Cortex of kidney (tissue), 1 donor: Measurements from ENCODE around the gene SIK1.
"Not testable (repeated sequence)": the region's sequence is repeated elsewhere in the genome, so short reads cannot be mapped to it uniquely, and the experiment has no call there.

Experiments used
- DNase-seq: peaks from one replicate; lab custom pipeline; 2025; lab: John Stamatoyannopoulos, UW

SIK1 gene

GRCh38 chr21:43396788-43397438 is 30.0 kb downstream of the SIK1 start:
- DNase-seq = not testable (repeated sequence)

DNA sequence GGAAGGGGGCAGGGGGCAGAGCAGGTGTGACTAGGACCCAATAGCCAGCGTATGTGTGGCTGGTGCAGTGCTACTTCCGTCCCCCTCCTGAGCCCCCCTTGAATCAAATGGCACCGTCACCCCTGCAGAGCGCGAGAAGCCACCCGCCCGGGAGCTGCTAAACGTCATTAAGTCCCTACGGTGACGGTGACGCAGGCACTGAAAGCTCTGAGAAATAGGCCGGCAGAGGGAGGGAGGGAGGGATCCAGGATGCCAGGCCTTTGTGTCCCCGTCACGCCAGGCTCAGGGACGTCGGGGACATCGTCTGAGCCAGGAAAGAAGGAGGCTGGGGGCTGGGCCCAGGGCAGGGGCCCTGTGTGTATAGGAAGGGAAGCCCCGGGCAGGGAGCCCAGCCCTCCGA is 43.6 kb downstream of the SIK1 start:
- DNase-seq = not testable (repeated sequence)

- DNase-seq = not testable (repeated sequence)
These were observed 44.0 kb downstream of the SIK1 start for GRCh38 chr21:43382902-43383301.

GRCh38 chr21:43380852-43381533 is 45.9 kb downstream of the SIK1 start:
- not testable (repeated sequence) for DNase-seq

DNA sequence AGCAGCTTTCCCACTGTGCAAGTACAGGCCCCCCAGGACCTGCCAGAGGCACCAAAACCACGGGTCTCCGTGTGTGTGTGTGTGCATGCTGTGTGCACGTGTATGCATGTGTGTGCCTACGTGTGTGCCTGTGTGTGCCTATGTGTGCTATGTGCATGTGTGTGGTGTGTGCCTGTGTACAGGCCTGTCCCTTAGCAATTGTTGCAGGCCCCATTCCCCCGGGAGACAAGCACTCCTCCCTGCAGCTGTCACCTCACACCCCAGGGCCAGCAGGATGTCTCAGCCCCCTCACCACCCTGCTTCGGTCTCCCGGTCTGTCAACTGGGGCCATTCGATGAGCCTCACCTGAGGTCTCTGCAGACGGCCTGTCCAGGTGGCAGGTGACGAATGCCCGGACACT is 46.6 kb downstream of the SIK1 start:
- DNase-seq = not testable (repeated sequence)

GRCh38 chr21:43379626-43380122 is 47.3 kb downstream of the SIK1 start:
- not testable (repeated sequence) for DNase-seq

DNA sequence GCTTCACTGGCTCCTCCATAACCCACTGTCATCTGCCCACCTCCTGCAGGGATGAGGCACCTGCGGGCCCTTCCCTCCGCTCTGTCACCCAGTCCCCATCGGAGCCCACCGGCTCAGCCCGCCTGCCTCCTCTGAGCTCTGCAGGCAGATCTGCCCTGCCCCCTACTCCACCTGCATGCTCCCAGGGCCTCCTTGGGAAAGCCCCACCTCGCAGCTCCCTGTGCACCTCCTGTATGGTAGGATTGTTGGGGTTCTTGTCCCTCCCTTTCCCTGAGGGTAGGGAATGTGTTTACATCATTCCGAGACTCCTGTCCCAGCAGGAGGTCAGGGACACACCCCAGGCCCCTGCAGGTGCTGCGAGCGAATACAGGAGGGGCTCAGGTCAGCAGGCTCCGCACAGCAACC is 50.5 kb downstream of the SIK1 start:
- no peak for DNase-seq

- DNase-seq = no peak
These were observed 51.0 kb downstream of the SIK1 start for GRCh38 chr21:43375837-43376477.

DNA sequence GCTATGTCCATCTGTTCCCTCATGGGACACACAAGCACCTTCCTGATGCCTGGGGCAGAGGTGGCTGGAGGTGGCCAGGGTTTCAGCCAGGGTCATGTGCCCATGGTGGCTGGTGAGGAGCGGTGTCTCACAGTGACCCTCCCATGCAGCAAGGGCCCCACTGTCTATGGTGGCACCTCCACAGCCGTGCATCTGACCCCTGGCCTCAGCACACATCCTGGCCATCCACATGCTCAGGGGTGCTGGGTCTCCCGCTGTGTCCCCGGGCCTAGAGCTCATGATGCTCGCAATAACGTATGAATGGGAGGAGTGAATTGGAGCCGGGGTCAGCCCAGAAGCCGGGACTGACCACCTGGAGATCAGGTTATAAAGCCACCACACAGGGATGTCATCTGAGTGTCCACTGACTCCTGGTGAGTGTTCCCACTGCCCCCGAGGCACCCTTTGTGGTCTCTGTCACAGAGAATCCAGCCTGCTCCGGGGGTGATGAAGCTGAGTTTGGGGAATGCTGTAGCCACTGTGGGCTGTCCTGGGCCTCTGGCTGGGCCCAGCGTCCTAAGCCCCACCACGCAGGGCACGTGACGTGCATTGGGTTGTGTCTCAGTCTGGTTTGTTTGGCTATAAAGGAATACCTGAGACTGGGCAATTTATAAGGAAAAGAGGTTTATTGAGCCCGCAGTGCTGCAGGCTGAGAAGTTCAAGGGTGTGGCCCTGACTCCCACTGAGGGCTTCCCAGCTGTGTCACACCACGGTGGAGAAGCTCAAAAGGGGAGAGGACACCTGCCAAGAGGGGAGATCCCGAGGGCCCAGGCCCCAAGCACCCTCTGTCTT is 51.7 kb downstream of the SIK1 start:
- no peak for DNase-seq

DNA sequence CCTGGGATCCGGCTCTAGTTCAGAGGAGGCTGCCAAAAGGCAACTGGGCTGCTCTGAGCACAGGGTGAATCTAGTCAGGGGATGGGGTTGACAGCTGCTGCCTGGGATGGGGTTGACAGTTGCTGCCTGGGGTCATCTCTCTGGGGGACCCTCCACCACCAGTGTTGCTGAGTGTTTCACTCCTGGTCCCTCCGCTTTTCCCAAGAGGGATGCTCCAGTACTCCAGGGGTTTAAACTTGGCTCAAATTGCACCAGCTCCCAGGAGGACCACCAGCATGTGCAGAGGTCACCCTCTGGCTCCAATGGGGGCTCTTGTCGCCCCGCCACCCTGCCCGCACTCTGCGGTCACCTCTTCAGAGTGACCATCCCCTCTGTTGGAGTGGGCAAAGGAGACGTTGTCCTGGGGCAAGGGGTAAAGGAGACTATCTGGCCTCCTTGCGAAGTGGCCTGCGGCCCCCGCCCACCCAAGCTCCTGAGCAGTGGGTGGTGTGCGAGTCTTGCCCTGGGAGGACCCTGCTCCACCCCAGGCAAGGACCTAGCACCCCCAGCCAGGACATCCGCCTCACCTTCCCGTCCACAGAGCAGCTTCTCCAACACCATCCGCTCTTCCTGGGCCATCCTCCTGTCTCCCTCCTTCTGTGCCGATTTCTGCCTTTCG is 52.6 kb downstream of the SIK1 start:
- no peak for DNase-seq

DNA sequence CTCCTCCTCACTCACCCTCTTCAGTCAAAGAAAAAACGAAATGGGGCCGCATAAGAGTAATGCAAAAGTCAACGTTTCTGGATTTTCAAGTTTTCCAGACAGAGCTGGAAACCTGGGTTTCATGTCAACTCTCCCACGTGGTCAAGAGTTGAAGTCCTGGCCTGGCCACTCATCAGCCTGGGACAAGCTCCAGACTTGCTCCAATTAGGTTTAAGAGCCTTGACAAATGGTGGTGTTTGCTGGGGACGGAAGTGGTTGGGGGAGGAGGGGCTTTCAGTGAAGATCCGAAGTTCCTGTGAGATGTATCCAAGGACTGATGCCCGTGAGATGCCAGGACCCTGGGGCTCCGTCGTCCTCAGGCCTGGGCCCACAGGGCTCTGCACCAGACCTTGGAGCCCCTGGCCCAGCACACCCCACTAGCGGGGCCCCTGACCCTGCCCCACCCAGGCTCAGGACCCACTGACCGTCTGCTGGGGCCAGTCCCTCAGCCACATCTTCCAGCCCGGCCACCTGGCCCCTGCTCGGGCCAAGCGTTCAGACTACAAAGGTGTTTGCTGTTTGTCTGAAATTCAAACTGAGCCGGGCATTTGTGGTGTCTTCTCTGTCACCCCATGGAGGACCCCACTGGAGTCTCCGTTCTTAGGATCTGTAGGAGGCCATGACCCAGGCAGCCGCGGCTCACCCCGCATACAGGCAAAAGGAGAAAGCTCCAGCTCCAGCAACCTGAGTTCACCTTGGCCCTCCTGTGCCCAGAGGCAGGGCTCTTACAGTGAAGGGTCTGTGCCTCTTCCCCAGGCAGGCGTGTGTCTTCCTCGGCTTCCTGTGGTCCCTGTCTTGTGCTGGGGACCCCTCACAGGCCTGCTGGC is 53.3 kb downstream of the SIK1 start:
- DNase-seq = no peak

DNA sequence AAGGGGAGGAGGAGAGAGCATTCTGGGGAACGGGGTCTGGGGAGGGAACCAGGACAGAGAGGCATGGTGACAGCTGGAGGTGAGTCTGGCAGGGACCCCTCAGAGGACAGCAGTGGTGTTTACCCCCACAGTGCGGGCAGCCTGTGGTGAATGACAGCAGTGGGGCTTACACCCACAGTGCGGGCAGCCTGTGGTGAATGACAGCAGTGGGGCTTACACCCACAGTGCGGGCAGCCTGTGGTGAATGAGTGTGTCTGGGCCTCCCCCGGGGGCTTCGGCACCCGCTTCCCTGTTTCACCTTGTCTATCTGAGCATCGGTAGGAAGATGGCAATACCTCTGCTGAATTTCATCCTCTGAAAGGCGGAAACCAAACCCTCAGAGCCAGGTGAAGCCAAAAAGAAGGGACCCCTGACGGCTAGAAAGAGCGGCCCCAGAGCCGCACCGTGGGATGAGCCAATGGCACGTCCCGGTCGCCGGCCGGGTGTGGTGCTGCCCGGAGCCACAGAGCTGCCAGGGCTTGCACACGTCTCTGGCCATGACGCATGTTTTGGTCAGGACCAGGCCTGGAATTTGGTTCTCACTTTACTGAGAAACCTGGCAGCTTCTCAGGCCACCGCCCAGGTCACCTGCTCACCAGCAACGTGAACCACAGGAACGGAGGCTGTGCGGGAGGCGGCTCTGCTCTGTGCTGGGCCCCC is 54.1 kb downstream of the SIK1 start:
- DNase-seq = no peak

DNA sequence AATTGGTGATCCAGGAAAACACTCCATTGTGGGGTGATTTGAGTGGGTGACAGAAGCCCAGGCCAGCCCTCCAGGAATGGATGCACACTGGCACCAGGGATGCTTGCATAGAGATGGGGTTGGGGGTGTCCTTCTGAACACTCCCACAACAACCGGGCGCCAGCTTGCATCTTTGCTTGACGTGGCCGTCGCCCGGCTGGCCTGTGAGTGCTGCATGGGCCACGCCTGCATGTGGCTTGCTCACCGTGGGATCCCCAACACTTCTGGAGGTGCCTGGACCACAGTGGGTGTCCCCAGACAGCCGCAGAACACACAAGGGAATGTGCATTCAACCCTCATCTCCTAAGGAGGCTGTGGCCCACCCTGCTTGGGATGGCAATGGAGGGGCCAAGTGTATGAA is 55.1 kb downstream of the SIK1 start:
- no peak for DNase-seq

GRCh38 chr21:43370888-43371570 is 55.9 kb downstream of the SIK1 start:
- DNase-seq = no peak

- no peak for DNase-seq
These were observed 56.8 kb downstream of the SIK1 start for GRCh38 chr21:43370091-43370658.

DNA sequence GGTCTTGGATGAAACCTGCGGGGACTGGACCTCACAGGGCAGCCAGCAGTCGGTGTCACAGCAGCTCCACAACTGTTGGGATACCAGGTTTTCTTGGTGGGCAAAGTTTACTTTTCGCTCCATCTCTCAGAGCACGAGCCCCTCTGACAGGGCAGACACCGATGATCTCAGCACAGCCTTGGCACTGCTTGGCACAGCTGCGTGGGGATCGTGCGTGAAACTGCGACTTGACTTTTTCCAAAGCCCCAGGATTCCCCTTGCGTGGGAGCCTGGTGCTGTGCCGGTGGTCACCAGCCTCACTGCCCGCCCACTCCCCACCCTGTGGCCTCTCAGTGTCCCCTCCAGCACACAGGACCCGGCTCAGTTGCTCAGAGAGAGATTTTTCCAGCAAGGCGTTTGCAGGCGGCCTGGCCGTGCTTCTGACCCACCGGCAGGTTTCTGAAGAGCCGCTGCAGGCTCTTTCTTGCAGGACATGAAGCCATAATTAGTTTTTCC is 57.3 kb downstream of the SIK1 start:
- DNase-seq = no peak

- no peak for DNase-seq
These were observed 57.8 kb downstream of the SIK1 start for GRCh38 chr21:43369124-43369523.

GRCh38 chr21:43368685-43369084 is 58.2 kb downstream of the SIK1 start:
- no peak for DNase-seq

GRCh38 chr21:43367859-43368258 is 59.1 kb downstream of the SIK1 start:
- DNase-seq = no peak
